Epithelial cell of esophagus (primary cell): Measurements from ENCODE around the gene STK32B.

Experiments used
- DNase-seq: peaks from one replicate; pipeline ENCODE4 v3.0.0; 2010; ENCODE audit warnings: low read depth
- H3K4me3 ChIP-seq: 2 replicates; pipeline ENCODE4 v1.5.1; 2011; ENCODE audit warnings: mild to moderate bottlenecking, low read length, control low read depth
- CTCF ChIP-seq: IDR thresholded peaks from 2 replicates; pipeline ENCODE4 v1.5.1; 2011; ENCODE audit warnings: low read depth, mild to moderate bottlenecking, low read length, control low read depth, inconsistent platforms; ENCODE audit not compliant: insufficient read depth; ENCODE audit errors: missing control alignments

Gene STK32B

GRCh38 chr4:5444918-5445517, 393.7 kb downstream of the STK32B start:
- TF ChIP-seq CTCF: no peak
- no peak overlapping the region for H3K4me3 ChIP-seq
- no peak for DNase-seq

DNA sequence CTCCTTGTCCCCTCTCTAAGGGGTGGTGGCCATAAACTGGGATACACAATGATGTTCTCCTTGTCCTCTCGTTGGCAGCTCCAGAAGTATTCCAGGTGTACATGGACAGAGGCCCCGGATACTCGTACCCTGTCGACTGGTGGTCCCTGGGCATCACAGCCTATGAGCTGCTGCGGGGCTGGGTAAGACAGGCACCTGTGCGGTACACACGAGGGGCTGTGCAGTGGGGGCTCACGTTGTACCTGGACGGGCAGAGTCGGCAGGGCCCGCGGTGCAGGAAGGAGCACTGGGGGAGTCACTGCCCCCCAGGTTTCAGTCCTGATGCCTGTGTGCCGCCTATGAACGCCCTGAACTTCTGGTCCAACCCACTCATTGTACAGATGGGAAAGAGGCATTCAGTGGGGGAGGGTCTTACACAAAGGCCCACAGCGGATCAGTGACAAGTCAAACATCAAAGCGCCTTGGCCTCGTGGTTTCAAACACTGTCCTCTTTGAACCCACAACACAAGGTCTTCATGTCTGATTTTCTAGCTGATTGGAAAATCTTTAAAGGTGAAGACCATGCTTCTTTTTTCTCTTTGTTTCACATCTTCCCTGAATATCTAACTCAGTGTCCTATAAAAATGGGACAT, 395.4 kb downstream of the STK32B start:
- no peak for DNase-seq
- no peak for TF ChIP-seq CTCF
- H3K4me3 ChIP-seq: no peak overlapping the region

- TF ChIP-seq CTCF: no peak
- no peak overlapping the region for H3K4me3 ChIP-seq
- DNase-seq: no peak
Observed at GRCh38 chr4:5447755-5448154, 396.5 kb downstream of the STK32B start.

DNA sequence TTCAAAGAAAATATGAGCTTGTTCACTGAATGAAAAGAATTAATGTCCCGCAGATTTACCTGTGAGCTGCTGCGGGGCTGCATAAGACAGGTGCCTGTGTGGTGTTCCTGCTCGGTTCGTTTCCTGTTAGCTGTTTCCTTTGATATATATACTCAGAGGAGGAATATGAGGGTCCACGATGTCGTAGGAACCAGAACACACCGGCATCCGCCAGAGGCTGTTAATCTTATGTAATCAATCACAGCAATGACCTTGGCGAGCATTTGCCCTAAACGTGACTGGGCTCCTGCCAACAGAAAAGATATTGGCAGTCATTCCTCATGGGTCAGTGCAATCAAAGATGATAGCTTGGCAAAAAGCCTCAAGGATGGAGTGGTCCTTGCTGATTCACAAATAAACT, 396.9 kb downstream of the STK32B start:
- H3K4me3 ChIP-seq: no peak overlapping the region
- no peak for TF ChIP-seq CTCF
- no peak for DNase-seq

GRCh38 chr4:5451243-5451642, 400.0 kb downstream of the STK32B start:
- H3K4me3 ChIP-seq: no peak overlapping the region
- no peak for TF ChIP-seq CTCF
- no peak for DNase-seq

GRCh38 chr4:5452156-5452555, 400.9 kb downstream of the STK32B start:
- no peak for TF ChIP-seq CTCF
- no peak for DNase-seq

More at GRCh38 chr4:5452156-5452555, 400.9 kb downstream of the STK32B start:
- no peak overlapping the region for H3K4me3 ChIP-seq
